ENCODE data around the gene NSDHL.
"Not testable (repeated sequence)": the region's sequence is repeated elsewhere in the genome, so short reads cannot be mapped to it uniquely, and the experiment has no call there.

DNA sequence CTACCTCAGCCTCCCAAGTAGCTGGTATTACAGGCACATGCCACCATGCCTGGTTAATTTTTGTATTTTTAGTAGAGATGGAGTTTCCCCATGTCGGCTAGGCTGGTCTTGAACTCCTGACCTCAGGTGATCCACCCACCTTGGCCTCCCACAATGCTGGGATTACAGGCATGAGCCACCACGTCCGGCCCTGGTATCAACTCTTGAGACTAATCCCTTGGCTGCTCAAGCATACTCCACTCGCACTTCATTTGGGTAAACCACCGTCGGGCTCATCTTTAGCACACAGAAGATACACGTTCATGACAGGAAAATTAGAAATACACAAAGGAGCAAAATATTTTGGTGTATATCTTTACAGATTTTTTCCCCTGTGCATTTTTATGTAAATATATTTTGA lies 79.2 kb downstream of the NSDHL start:
- TF ChIP-seq, protein P1, sequence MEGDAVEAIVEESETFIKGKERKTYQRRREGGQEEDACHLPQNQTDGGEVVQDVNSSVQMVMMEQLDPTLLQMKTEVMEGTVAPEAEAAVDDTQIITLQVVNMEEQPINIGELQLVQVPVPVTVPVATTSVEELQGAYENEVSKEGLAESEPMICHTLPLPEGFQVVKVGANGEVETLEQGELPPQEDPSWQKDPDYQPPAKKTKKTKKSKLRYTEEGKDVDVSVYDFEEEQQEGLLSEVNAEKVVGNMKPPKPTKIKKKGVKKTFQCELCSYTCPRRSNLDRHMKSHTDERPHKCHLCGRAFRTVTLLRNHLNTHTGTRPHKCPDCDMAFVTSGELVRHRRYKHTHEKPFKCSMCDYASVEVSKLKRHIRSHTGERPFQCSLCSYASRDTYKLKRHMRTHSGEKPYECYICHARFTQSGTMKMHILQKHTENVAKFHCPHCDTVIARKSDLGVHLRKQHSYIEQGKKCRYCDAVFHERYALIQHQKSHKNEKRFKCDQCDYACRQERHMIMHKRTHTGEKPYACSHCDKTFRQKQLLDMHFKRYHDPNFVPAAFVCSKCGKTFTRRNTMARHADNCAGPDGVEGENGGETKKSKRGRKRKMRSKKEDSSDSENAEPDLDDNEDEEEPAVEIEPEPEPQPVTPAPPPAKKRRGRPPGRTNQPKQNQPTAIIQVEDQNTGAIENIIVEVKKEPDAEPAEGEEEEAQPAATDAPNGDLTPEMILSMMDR (IDR thresholded peaks at IDR 0.05), result not testable (repeated sequence)
- TF ChIP-seq EZH2 (IDR thresholded peaks at IDR 0.05), result not testable (repeated sequence)
